Measurements from ENCODE around the gene HHIPL1. TPM values are rescaled to one million over a fixed set of nuclear protein-coding genes. Genes with fewer than 3 reads are reported as not detected.
A peak's percentile ranks its signal among the peaks of the same experiment; 100 is the strongest.

The HHIPL1 gene
- total RNA-seq, 1 donor from 2014 or later, result 0.86 TPM

GRCh38 chr14:99677231-99678140 lies 32.6 kb downstream of the HHIPL1 start:
- Mint-ChIP-seq H3K4me3 (ENCODE audit: unreplicated experiment) (no peak overlapping the region), H3K4me1 (ENCODE audit: low read depth, unreplicated experiment) (no peaks in the 10 kb centered on the region), H3K27ac (ENCODE audit: unreplicated experiment) (no peak overlapping the region), H3K36me3 (ENCODE audit: low read depth, unreplicated experiment) (no peaks in the 10 kb centered on the region), H3K9me3 (ENCODE audit: unreplicated experiment) (peaks cover 16% of the 10 kb centered on the region), H3K27me3 (ENCODE audit: low read depth, unreplicated experiment) (peaks cover 9% of the 10 kb centered on the region)
- FAIRE-seq, result no peak
- no peaks in the 10 kb centered on the region for H4K20me1 ChIP-seq (ENCODE audit: insufficient read depth, low read length)
- H3K4me3 ChIP-seq (ENCODE audit: insufficient read depth, low read depth, low read length), result no peak overlapping the region
- H3K4me1 ChIP-seq (ENCODE audit: insufficient read depth, low read length), result peaks cover 7% of the 10 kb centered on the region
- H3K79me2 ChIP-seq (ENCODE audit: insufficient read depth, low read length), result no peaks in the 10 kb centered on the region
- H3K27me3 ChIP-seq (ENCODE audit: insufficient read depth, low read length), result no peaks in the 10 kb centered on the region
- no peak overlapping the region for H2AFZ ChIP-seq (ENCODE audit: low read depth, low read length)
- no peak overlapping the region for H3K27ac ChIP-seq (ENCODE audit: low read depth, low read length)
- H3K36me3 ChIP-seq (ENCODE audit: insufficient read depth, low read length), result no peaks in the 10 kb centered on the region
- H3K9me3 ChIP-seq (ENCODE audit: insufficient read depth, low read depth, low read length), result peaks cover 9% of the 10 kb centered on the region
- no peak for TF ChIP-seq EZH2 (IDR thresholded peaks at IDR 0.05; ENCODE audit: insufficient read depth, low read length)
- TF ChIP-seq CTCF (IDR thresholded peaks at IDR 0.05; ENCODE audit: insufficient read depth, low read depth, low read length), result no peak
- H3K9ac ChIP-seq (ENCODE audit: low read length), result no peak overlapping the region
- DNase-seq (ENCODE audit: low read depth), result peak; percentile 43
- no peak overlapping the region for H3K4me2 ChIP-seq (ENCODE audit: low read length)

- FAIRE-seq (no peak), DNase-seq (ENCODE audit: low read depth) (no peak)
- no peaks in the 10 kb centered on the region for H3K36me3 ChIP-seq (ENCODE audit: insufficient read depth, low read length)
- no peaks in the 10 kb centered on the region for H3K4me1 Mint-ChIP-seq (ENCODE audit: low read depth, unreplicated experiment)
- no peak overlapping the region for H3K27ac Mint-ChIP-seq (ENCODE audit: unreplicated experiment)
- no peaks in the 10 kb centered on the region for H3K79me2 ChIP-seq (ENCODE audit: insufficient read depth, low read length)
- H4K20me1 ChIP-seq (ENCODE audit: insufficient read depth, low read length), result no peaks in the 10 kb centered on the region
- H3K9me3 Mint-ChIP-seq (ENCODE audit: unreplicated experiment), result peaks cover 16% of the 10 kb centered on the region
- H3K9ac ChIP-seq (ENCODE audit: low read length), result no peak overlapping the region
- no peak overlapping the region for H3K4me3 Mint-ChIP-seq (ENCODE audit: unreplicated experiment)
- H2AFZ ChIP-seq (ENCODE audit: low read depth, low read length), result no peak overlapping the region
- no peak overlapping the region for H3K4me2 ChIP-seq (ENCODE audit: low read length)
- no peaks in the 10 kb centered on the region for H3K27me3 ChIP-seq (ENCODE audit: insufficient read depth, low read length)
- H3K4me3 ChIP-seq (ENCODE audit: insufficient read depth, low read depth, low read length), result no peak overlapping the region
- no peaks in the 10 kb centered on the region for H3K36me3 Mint-ChIP-seq (ENCODE audit: low read depth, unreplicated experiment)
- H3K4me1 ChIP-seq (ENCODE audit: insufficient read depth, low read length), result peaks cover 8% of the 10 kb centered on the region
- peaks cover 10% of the 10 kb centered on the region for H3K27me3 Mint-ChIP-seq (ENCODE audit: low read depth, unreplicated experiment)
- no peak overlapping the region for H3K27ac ChIP-seq (ENCODE audit: low read depth, low read length)
- no peak for TF ChIP-seq CTCF (IDR thresholded peaks at IDR 0.05; ENCODE audit: insufficient read depth, low read depth, low read length)
- H3K9me3 ChIP-seq (ENCODE audit: insufficient read depth, low read depth, low read length), result peaks cover 9% of the 10 kb centered on the region
These were observed 33.3 kb downstream of the HHIPL1 start for GRCh38 chr14:99678198-99678597.

- no peak overlapping the region for H3K4me2 ChIP-seq (ENCODE audit: low read length)
- no peak overlapping the region for H3K4me3 Mint-ChIP-seq (ENCODE audit: unreplicated experiment)
- no peak overlapping the region for H3K4me3 ChIP-seq (ENCODE audit: insufficient read depth, low read depth, low read length)
- H2AFZ ChIP-seq (ENCODE audit: low read depth, low read length), result no peak overlapping the region
- no peak overlapping the region for H3K27ac Mint-ChIP-seq (ENCODE audit: unreplicated experiment)
- H3K79me2 ChIP-seq (ENCODE audit: insufficient read depth, low read length), result no peaks in the 10 kb centered on the region
- H3K4me1 ChIP-seq (ENCODE audit: insufficient read depth, low read length), result peaks cover 10% of the 10 kb centered on the region
- H3K36me3 ChIP-seq (ENCODE audit: insufficient read depth, low read length), result no peaks in the 10 kb centered on the region
- peaks cover 9% of the 10 kb centered on the region for H3K9me3 ChIP-seq (ENCODE audit: insufficient read depth, low read depth, low read length)
- H3K36me3 Mint-ChIP-seq (ENCODE audit: low read depth, unreplicated experiment), result no peaks in the 10 kb centered on the region
- H3K27me3 ChIP-seq (ENCODE audit: insufficient read depth, low read length), result no peaks in the 10 kb centered on the region
- peaks cover 16% of the 10 kb centered on the region for H3K9me3 Mint-ChIP-seq (ENCODE audit: unreplicated experiment)
- H4K20me1 ChIP-seq (ENCODE audit: insufficient read depth, low read length), result no peaks in the 10 kb centered on the region
- FAIRE-seq (no peak), DNase-seq (ENCODE audit: low read depth) (no peak)
- no peak overlapping the region for H3K27ac ChIP-seq (ENCODE audit: low read depth, low read length)
- TF ChIP-seq CTCF (IDR thresholded peaks at IDR 0.05; ENCODE audit: insufficient read depth, low read depth, low read length) (no peak), EZH2 (IDR thresholded peaks at IDR 0.05; ENCODE audit: insufficient read depth, low read length) (no peak)
- no peak overlapping the region for H3K9ac ChIP-seq (ENCODE audit: low read length)
- H3K27me3 Mint-ChIP-seq (ENCODE audit: low read depth, unreplicated experiment), result peaks cover 10% of the 10 kb centered on the region
- H3K4me1 Mint-ChIP-seq (ENCODE audit: low read depth, unreplicated experiment), result no peaks in the 10 kb centered on the region
These were observed 34.2 kb downstream of the HHIPL1 start for GRCh38 chr14:99679111-99679510.
